ENCODE results near the gene GATC.

The GATC gene

GRCh38 chr12:120496413-120497340 lies 50.4 kb downstream of the GATC start:
- peaks cover 3 to 19% of the 10 kb centered on the region in 2 experiments for H3K36me3 ChIP-seq (ENCODE audit: control insufficient read depth in 1 of 2, insufficient read depth in 2 of 2, low read length in 2 of 2)
- H2AK5ac ChIP-seq (ENCODE audit: low read length): peak overlapping the region; percentile 67
- peak; percentile 13 to 53 for DNase-seq
- H3K27ac ChIP-seq (ENCODE audit: low read depth, low read length): peak overlapping the region; percentile 68
- peak overlapping the region; percentile 87 for H3K18ac ChIP-seq (ENCODE audit: low read length)
- H4K12ac ChIP-seq (ENCODE audit: low read depth, low read length): peak overlapping the region; percentile 58
- no CpG with 5 or more reads among the region's 47 CpGs for WGBS (ENCODE audit: extremely low coverage, insufficient coverage, insufficient read length)
- peak overlapping the region; percentile 8 for H2AFZ ChIP-seq (ENCODE audit: insufficient read depth, low read length, poor library complexity)
- H3K14ac ChIP-seq (ENCODE audit: low read length): peak overlapping the region; percentile 93
- H3K79me2 ChIP-seq (ENCODE audit: control insufficient read depth, insufficient read depth, low read length, poor library complexity): peaks cover 13% of the 10 kb centered on the region
- H3K4me3 ChIP-seq (ENCODE audit: low read depth, low read length): peak overlapping the region; percentile 87
- peak overlapping the region; percentile 66 for H4K8ac ChIP-seq (ENCODE audit: low read depth, low read length)
- peak overlapping the region; percentile 95 for H3K9ac ChIP-seq (ENCODE audit: low read length)
- H2BK120ac ChIP-seq (ENCODE audit: insufficient read depth, low read length, poor library complexity): peak overlapping the region; percentile 29
- peak overlapping the region; percentile 94 for H3K4ac ChIP-seq (ENCODE audit: low read depth, low read length)
- peak overlapping the region; percentile 80 for H2BK5ac ChIP-seq (ENCODE audit: low read depth, low read length, poor library complexity)
- peaks cover 12% of the 10 kb centered on the region for H3K79me1 ChIP-seq (ENCODE audit: low read length)
- H3K4me2 ChIP-seq (ENCODE audit: low read length): peak overlapping the region; percentile 94
- peak overlapping the region; percentile 87 for H4K91ac ChIP-seq (ENCODE audit: low read depth, low read length)
- H3K9me3 ChIP-seq (ENCODE audit: insufficient read depth, low read depth, low read length): no peaks in the 10 kb centered on the region
- H2BK12ac ChIP-seq (ENCODE audit: low read length): no peak overlapping the region
- H3K23ac ChIP-seq (ENCODE audit: low read length): no peak overlapping the region
- H3K27me3 ChIP-seq (ENCODE audit: insufficient read depth, low read length): no peaks in the 10 kb centered on the region
- peaks cover 2 to 6% of the 10 kb centered on the region in 2 experiments for H3K4me1 ChIP-seq (ENCODE audit: control insufficient read depth in 1 of 2, insufficient read depth in 2 of 2, low read length in 2 of 2)

GRCh38 chr12:120497524-120498150 lies 51.4 kb downstream of the GATC start:
- Histone ChIP-seq H3K4ac (ENCODE audit: low read depth, low read length) (peak overlapping the region; percentile 12), H3K14ac (ENCODE audit: low read length) (no peak overlapping the region), H2BK5ac (ENCODE audit: low read depth, low read length, poor library complexity) (no peak overlapping the region), H3K23ac (ENCODE audit: low read length) (no peak overlapping the region), H2AFZ (ENCODE audit: insufficient read depth, low read length, poor library complexity) (no peak overlapping the region), H3K4me2 (ENCODE audit: low read length) (peak overlapping the region; percentile 94), H4K12ac (ENCODE audit: low read depth, low read length) (no peak overlapping the region), H2BK120ac (ENCODE audit: insufficient read depth, low read length, poor library complexity) (no peak overlapping the region), H2BK12ac (ENCODE audit: low read length) (no peak overlapping the region), H3K9me3 (ENCODE audit: insufficient read depth, low read depth, low read length) (no peaks in the 10 kb centered on the region), H3K4me1 (ENCODE audit: control insufficient read depth in 1 of 2, insufficient read depth in 2 of 2, low read length in 2 of 2) (peaks cover 2 to 6% of the 10 kb centered on the region in 2 experiments), H3K79me2 (ENCODE audit: control insufficient read depth, insufficient read depth, low read length, poor library complexity) (peaks cover 13% of the 10 kb centered on the region), H4K8ac (ENCODE audit: low read depth, low read length) (no peak overlapping the region), H3K9ac (ENCODE audit: low read length) (no peak overlapping the region), H3K4me3 (ENCODE audit: low read depth, low read length) (no peak overlapping the region), H3K79me1 (ENCODE audit: low read length) (peaks cover 12% of the 10 kb centered on the region), H3K18ac (ENCODE audit: low read length) (no peak overlapping the region), H4K91ac (ENCODE audit: low read depth, low read length) (no peak overlapping the region), H3K27me3 (ENCODE audit: insufficient read depth, low read length) (no peaks in the 10 kb centered on the region), H3K27ac (ENCODE audit: low read depth, low read length) (no peak overlapping the region), H2AK5ac (ENCODE audit: low read length) (no peak overlapping the region), H3K36me3 (ENCODE audit: control insufficient read depth in 1 of 2, insufficient read depth in 2 of 2, low read length in 2 of 2) (peaks cover 5 to 19% of the 10 kb centered on the region in 2 experiments)
- peak in 1 of 2 donors; percentile 26 for DNase-seq
- WGBS (ENCODE audit: extremely low coverage, insufficient coverage, insufficient read length): no CpG with 5 or more reads among the region's 9 CpGs

GRCh38 chr12:120498870-120499515 lies 52.7 kb downstream of the GATC start:
- Histone ChIP-seq H3K79me2 (ENCODE audit: control insufficient read depth, insufficient read depth, low read length, poor library complexity) (peaks cover 13% of the 10 kb centered on the region), H3K18ac (ENCODE audit: low read length) (no peak overlapping the region), H2BK12ac (ENCODE audit: low read length) (no peak overlapping the region), H3K14ac (ENCODE audit: low read length) (no peak overlapping the region), H3K4me2 (ENCODE audit: low read length) (no peak overlapping the region), H3K4me1 (ENCODE audit: control insufficient read depth in 1 of 2, insufficient read depth in 2 of 2, low read length in 2 of 2) (peaks cover 2 to 6% of the 10 kb centered on the region in 2 experiments), H3K27ac (ENCODE audit: low read depth, low read length) (no peak overlapping the region), H2AFZ (ENCODE audit: insufficient read depth, low read length, poor library complexity) (no peak overlapping the region), H3K23ac (ENCODE audit: low read length) (no peak overlapping the region), H3K4me3 (ENCODE audit: low read depth, low read length) (no peak overlapping the region), H2AK5ac (ENCODE audit: low read length) (no peak overlapping the region), H3K79me1 (ENCODE audit: low read length) (peaks cover 12% of the 10 kb centered on the region), H3K36me3 (ENCODE audit: control insufficient read depth in 1 of 2, insufficient read depth in 2 of 2, low read length in 2 of 2) (peaks cover 8 to 29% of the 10 kb centered on the region in 2 experiments), H3K9me3 (ENCODE audit: insufficient read depth, low read depth, low read length) (no peaks in the 10 kb centered on the region), H2BK120ac (ENCODE audit: insufficient read depth, low read length, poor library complexity) (no peak overlapping the region), H3K4ac (ENCODE audit: low read depth, low read length) (no peak overlapping the region), H2BK5ac (ENCODE audit: low read depth, low read length, poor library complexity) (no peak overlapping the region), H3K27me3 (ENCODE audit: insufficient read depth, low read length) (no peaks in the 10 kb centered on the region), H4K12ac (ENCODE audit: low read depth, low read length) (no peak overlapping the region), H3K9ac (ENCODE audit: low read length) (no peak overlapping the region), H4K8ac (ENCODE audit: low read depth, low read length) (no peak overlapping the region), H4K91ac (ENCODE audit: low read depth, low read length) (no peak overlapping the region)
- DNase-seq: no peak
- WGBS (ENCODE audit: extremely low coverage, insufficient coverage, insufficient read length): no CpG with 5 or more reads among the region's 3 CpGs

GRCh38 chr12:120500581-120500980 lies 54.3 kb downstream of the GATC start:
- no peaks in the 10 kb centered on the region for H3K9me3 ChIP-seq (ENCODE audit: insufficient read depth, low read depth, low read length)
- H2AFZ ChIP-seq (ENCODE audit: insufficient read depth, low read length, poor library complexity): no peak overlapping the region
- H3K14ac ChIP-seq (ENCODE audit: low read length): no peak overlapping the region
- no peak overlapping the region for H4K12ac ChIP-seq (ENCODE audit: low read depth, low read length)
- no peak overlapping the region for H3K23ac ChIP-seq (ENCODE audit: low read length)
- DNase-seq: no peak
- H2BK5ac ChIP-seq (ENCODE audit: low read depth, low read length, poor library complexity): no peak overlapping the region
- H3K36me3 ChIP-seq (ENCODE audit: control insufficient read depth in 1 of 2, insufficient read depth in 2 of 2, low read length in 2 of 2): peaks cover 8 to 32% of the 10 kb centered on the region in 2 experiments
- no peak overlapping the region for H2BK12ac ChIP-seq (ENCODE audit: low read length)
- H3K4me3 ChIP-seq (ENCODE audit: low read depth, low read length): no peak overlapping the region
- no peak overlapping the region for H4K8ac ChIP-seq (ENCODE audit: low read depth, low read length)
- no CpG with 5 or more reads among the region's 1 CpG for whole genome bisulfite sequencing (ENCODE audit: extremely low coverage, insufficient coverage, insufficient read length)
- no peak overlapping the region for H3K4ac ChIP-seq (ENCODE audit: low read depth, low read length)
- no peak overlapping the region for H3K27ac ChIP-seq (ENCODE audit: low read depth, low read length)
- H3K79me1 ChIP-seq (ENCODE audit: low read length): peaks cover 8% of the 10 kb centered on the region
- H3K4me1 ChIP-seq (ENCODE audit: control insufficient read depth in 1 of 2, insufficient read depth in 2 of 2, low read length in 2 of 2): peaks cover 1 to 2% of the 10 kb centered on the region in 2 experiments
- H3K27me3 ChIP-seq (ENCODE audit: insufficient read depth, low read length): no peaks in the 10 kb centered on the region
- no peak overlapping the region for H2AK5ac ChIP-seq (ENCODE audit: low read length)
- no peak overlapping the region for H3K9ac ChIP-seq (ENCODE audit: low read length)
- no peak overlapping the region for H3K4me2 ChIP-seq (ENCODE audit: low read length)
- H3K79me2 ChIP-seq (ENCODE audit: control insufficient read depth, insufficient read depth, low read length, poor library complexity): peaks cover 9% of the 10 kb centered on the region
- H4K91ac ChIP-seq (ENCODE audit: low read depth, low read length): no peak overlapping the region
- H3K18ac ChIP-seq (ENCODE audit: low read length): no peak overlapping the region
- H2BK120ac ChIP-seq (ENCODE audit: insufficient read depth, low read length, poor library complexity): no peak overlapping the region
